HUES64 (cell line): ENCODE data around the gene SYTL2.
A peak's percentile ranks its signal among the peaks of the same experiment; 100 is the strongest.

Experiments used
- H3K27ac ChIP-seq: 2 replicates; pipeline ENCODE4 v1.7.0; 2013; ENCODE audit warnings: low read depth, low read length, inconsistent platforms
- H3K27me3 ChIP-seq: 2 replicates; pipeline ENCODE4 v1.6.1; 2013; ENCODE audit warnings: mild to moderate bottlenecking, low read length; ENCODE audit not compliant: insufficient read depth
- H3K36me3 ChIP-seq: 2 replicates; pipeline ENCODE4 v1.6.1; 2013; ENCODE audit warnings: mild to moderate bottlenecking, low read length; ENCODE audit not compliant: insufficient read depth
- H3K4me1 ChIP-seq: 2 replicates; pipeline ENCODE4 v1.6.1; 2013; ENCODE audit warnings: mild to moderate bottlenecking, low read length, moderate library complexity; ENCODE audit not compliant: insufficient read depth
- H3K4me3 ChIP-seq: 2 replicates; pipeline ENCODE4 v1.5.1; 2013; ENCODE audit warnings: mild to moderate bottlenecking, low read length, moderate library complexity
- H3K9ac ChIP-seq: 2 replicates; pipeline ENCODE4 v1.6.1; 2013; ENCODE audit warnings: mild to moderate bottlenecking, low read depth, low read length
- H3K9me3 ChIP-seq: 2 replicates; pipeline ENCODE4 v1.6.1; 2013; ENCODE audit warnings: low read depth, low read length; ENCODE audit not compliant: insufficient read depth
- WGBS: fragments of 150-250, 120-280 bp; methylation state at CpG from one replicate; pipeline ENCODE4 v1.1.7; 2013; ENCODE audit warnings: missing lambda C conversion rate; 5-methylcytosine and 5-hydroxymethylcytosine counted together

SYTL2 gene

DNA sequence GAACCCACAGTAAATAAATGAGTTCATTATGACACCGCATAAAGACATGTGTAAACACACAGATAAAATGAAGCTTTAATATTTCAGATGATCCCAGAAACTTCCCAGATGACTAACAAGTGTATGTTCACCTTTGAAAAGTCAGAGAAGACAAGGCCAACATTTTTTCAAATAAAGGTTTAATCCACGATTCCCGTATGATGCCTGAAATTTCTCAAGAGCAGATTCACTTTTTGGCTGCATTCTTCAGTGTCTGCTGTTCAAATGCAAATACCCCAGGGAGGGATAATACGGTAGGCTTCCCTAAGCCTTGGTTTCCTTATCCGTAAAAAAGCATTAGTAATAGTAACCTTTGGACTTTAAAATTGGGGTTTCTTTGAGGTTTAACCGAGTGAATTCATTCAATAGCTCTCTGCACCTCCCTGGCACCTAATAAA is 62.5 kb downstream of the SYTL2 start:
- no peaks in the 10 kb centered on the region for H3K36me3 ChIP-seq
- no peak overlapping the region for H3K4me3 ChIP-seq
- 46% methylated on average over 6 of the region's 6 CpGs for WGBS
- H3K9ac ChIP-seq: no peak overlapping the region
- peaks cover 20% of the 10 kb centered on the region for H3K4me1 ChIP-seq
- no peaks in the 10 kb centered on the region for H3K27me3 ChIP-seq
- H3K27ac ChIP-seq: peak overlapping the region; percentile 46
- H3K9me3 ChIP-seq: no peaks in the 10 kb centered on the region

DNA sequence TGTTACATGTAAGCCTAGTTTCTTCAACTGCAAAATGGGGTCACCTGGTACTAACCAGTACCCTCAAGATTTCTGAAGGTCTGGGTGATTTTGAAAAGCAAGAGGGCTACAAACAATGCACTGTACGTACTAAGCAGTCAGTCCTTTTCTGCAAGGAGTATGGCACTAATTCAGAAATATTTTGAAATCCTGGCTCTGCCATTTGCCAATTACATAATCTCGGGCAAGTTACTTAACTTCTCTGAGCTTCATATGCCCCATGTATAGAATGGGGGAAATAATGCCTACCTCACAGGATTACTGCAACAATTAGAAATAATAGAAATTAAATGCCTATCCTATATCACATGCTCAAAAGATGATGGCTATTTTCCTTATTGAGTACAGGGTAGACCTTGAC is 64.3 kb downstream of the SYTL2 start:
- H3K27me3 ChIP-seq: no peaks in the 10 kb centered on the region
- no peaks in the 10 kb centered on the region for H3K9me3 ChIP-seq
- 89% methylated on average over 2 of the region's 2 CpGs for WGBS
- H3K27ac ChIP-seq: no peak overlapping the region
- no peaks in the 10 kb centered on the region for H3K36me3 ChIP-seq
- no peak overlapping the region for H3K4me3 ChIP-seq
- H3K4me1 ChIP-seq: peaks cover 20% of the 10 kb centered on the region
- H3K9ac ChIP-seq: no peak overlapping the region

- Histone ChIP-seq H3K4me1 (peaks cover 28% of the 10 kb centered on the region), H3K27me3 (no peaks in the 10 kb centered on the region), H3K9me3 (no peaks in the 10 kb centered on the region), H3K36me3 (no peaks in the 10 kb centered on the region), H3K27ac (no peak overlapping the region), H3K9ac (no peak overlapping the region), H3K4me3 (no peak overlapping the region)
- WGBS: 82% methylated on average over 3 of the region's 3 CpGs
Observed at GRCh38 chr11:85745626-85746025, 65.3 kb downstream of the SYTL2 start.

DNA sequence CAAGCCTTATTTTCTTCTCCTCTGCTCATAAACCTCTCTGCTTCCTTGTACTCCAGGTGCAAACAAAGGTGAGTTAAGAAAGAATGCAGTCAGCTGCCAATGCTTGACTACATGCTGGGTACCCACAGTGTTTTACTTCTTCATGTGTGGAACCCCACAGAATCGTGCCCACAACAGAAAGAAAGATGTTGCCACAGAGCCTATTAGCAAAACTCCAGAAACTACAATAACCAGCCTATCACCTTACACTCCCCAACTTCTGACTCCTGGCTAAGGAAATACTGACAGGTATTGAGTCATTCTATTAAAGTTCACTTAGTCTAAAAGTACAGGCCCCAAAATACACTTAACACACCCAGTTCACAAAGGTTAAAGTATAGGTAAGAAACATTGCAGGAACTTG is 68.1 kb downstream of the SYTL2 start:
- H3K4me3 ChIP-seq: no peak overlapping the region
- no peaks in the 10 kb centered on the region for H3K27me3 ChIP-seq
- no peak overlapping the region for H3K9ac ChIP-seq
- H3K9me3 ChIP-seq: no peaks in the 10 kb centered on the region
- H3K4me1 ChIP-seq: peaks cover 10% of the 10 kb centered on the region; the same call in 1 of the 2 replicates
- 90% methylated on average over 1 of the region's 1 CpG for WGBS
- H3K27ac ChIP-seq: no peak overlapping the region
- H3K36me3 ChIP-seq: no peaks in the 10 kb centered on the region

GRCh38 chr11:85742348-85742747 is 68.6 kb downstream of the SYTL2 start:
- Histone ChIP-seq H3K4me3 (no peak overlapping the region), H3K9ac (no peak overlapping the region), H3K9me3 (no peaks in the 10 kb centered on the region), H3K27me3 (no peaks in the 10 kb centered on the region), H3K27ac (no peak overlapping the region), H3K36me3 (no peaks in the 10 kb centered on the region), H3K4me1 (peaks cover 10% of the 10 kb centered on the region; the same call in 1 of the 2 replicates)
- 95% methylated on average over 3 of the region's 4 CpGs for WGBS

DNA sequence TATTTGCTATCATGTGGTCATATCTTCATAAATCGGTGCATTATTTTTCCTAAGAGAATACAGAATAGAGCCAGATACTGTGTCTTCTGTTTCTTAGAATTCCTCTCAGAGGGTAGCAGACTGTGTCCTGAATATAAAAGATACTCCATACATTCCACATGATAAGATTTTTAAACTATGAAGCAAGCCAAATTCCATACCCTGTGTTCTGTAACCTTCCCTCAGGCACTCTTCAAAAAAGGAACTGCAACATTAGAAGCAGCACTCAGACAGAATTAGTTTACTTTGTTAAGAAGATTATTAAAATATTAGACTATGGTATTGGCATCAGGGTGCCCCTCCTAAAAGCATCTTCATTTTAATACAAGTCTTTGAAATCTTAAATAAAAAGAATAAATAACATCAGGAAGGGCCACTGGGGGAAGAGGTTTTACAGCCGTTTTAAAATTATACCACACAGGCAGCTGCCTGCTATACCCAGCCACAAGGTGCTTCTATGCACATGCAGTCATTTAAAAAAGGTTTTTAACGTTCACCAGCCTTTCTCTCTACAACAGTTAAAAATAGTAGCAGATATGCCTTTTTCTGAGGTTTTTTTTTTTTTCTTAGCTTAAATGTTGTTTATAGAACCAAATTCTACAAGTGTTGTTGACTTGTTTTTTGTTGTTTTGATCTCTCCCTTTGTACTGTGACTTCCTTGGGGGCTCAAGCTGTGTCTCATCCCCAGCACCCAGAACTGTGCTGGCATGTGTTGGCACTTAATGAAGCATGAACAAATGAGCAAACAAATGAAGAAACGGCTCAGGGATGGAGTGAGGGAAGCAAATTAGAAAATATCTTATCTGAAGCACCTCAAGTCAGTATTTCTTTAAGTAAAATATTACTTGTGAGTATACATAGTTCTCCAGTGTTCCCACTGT is 70.2 kb downstream of the SYTL2 start:
- Histone ChIP-seq H3K4me1 (peaks cover 13% of the 10 kb centered on the region; the same call in 1 of the 2 replicates), H3K36me3 (no peaks in the 10 kb centered on the region), H3K9me3 (no peaks in the 10 kb centered on the region), H3K4me3 (no peak overlapping the region), H3K27ac (no peak overlapping the region), H3K9ac (no peak overlapping the region), H3K27me3 (no peaks in the 10 kb centered on the region)
- WGBS: 86% methylated on average over 2 of the region's 4 CpGs

DNA sequence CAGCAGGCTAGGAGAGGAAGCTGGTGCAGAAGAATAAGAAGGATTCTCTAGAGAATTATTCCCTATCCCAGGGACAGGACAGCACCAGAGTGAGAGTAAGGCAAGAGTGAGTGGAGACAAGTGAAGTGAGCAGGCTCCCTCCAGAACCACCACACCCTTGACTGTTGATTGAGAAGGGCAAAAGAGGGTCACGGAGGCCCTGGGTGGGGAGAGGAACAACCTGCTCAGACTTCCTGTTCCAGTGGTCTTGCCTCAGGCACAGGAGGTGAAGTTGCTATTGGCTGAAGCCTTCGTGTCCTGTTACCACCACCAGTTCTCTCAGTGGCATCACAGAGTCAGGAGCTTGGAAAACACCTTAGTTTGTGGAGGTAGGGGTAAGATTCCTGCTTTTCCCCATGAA is 73.2 kb downstream of the SYTL2 start:
- Histone ChIP-seq H3K27me3 (no peaks in the 10 kb centered on the region), H3K9me3 (no peaks in the 10 kb centered on the region), H3K4me3 (no peak overlapping the region), H3K4me1 (peaks cover 15% of the 10 kb centered on the region; the same call in 1 of the 2 replicates), H3K27ac (no peak overlapping the region), H3K9ac (no peak overlapping the region), H3K36me3 (no peaks in the 10 kb centered on the region)
- WGBS: 100% methylated on average over 2 of the region's 2 CpGs

DNA sequence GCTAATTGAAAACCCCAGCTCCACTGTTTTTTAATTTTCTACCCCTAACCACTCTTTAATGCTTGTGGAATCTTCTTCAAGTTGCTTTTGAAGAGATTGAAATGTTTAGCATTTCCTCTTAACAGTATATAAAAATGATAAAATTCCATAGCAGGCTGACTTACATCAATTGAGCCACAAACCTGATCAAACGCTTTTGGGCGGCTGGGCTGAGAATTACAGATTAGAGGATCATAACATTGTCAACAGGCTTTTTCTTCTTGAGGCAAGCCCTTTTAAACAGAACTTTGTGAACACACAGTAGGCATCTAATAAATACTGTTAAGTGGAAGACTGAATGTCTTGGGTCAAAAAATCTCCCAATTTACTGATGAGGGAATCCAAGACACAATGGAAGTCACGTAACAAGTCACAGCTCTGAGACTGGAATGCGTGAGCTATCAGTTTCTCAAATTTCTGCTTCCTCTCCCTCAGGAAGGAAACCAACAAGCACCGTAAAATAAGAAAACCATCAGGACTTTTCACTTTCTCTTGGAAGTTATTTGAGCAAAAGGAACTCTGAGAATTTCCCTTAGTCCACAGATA is 75.0 kb downstream of the SYTL2 start:
- no peaks in the 10 kb centered on the region for H3K36me3 ChIP-seq
- no peaks in the 10 kb centered on the region for H3K9me3 ChIP-seq
- peak overlapping the region; percentile 12; the same call in 1 of the 2 replicates for H3K9ac ChIP-seq
- peaks cover 10% of the 10 kb centered on the region; the same call in 1 of the 2 replicates for H3K4me1 ChIP-seq
- H3K27me3 ChIP-seq: no peaks in the 10 kb centered on the region
- 82% methylated on average over 5 of the region's 5 CpGs for WGBS
- H3K27ac ChIP-seq: no peak overlapping the region
- H3K4me3 ChIP-seq: no peak overlapping the region

DNA sequence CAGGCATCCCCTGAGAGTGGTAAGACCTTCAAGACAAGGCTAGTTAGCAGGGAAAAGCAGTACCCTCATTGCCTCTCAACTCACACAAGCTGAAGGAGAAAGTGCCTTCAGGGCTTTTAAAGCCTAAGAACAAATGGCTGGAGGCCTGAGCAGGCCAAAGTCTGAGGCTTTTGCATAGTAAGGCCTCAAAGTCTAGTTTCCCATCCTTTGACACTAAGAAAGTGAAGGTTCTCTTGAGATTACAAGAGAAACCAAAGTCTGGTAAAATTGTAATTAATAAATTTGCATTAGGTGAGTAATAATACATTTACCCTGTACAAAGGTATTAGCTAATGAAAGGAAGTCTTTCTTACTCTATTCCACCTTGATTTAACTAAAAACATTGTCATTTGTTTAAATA is 78.0 kb downstream of the SYTL2 start:
- H3K36me3 ChIP-seq: no peaks in the 10 kb centered on the region
- H3K27ac ChIP-seq: no peak overlapping the region
- no peaks in the 10 kb centered on the region for H3K27me3 ChIP-seq
- no peak overlapping the region for H3K9ac ChIP-seq
- peaks cover 4% of the 10 kb centered on the region; the same call in 1 of the 2 replicates for H3K4me1 ChIP-seq
- H3K9me3 ChIP-seq: no peaks in the 10 kb centered on the region
- H3K4me3 ChIP-seq: no peak overlapping the region

- no peak overlapping the region for H3K4me3 ChIP-seq
- no peaks in the 10 kb centered on the region for H3K27me3 ChIP-seq
- H3K27ac ChIP-seq: no peak overlapping the region
- no peak overlapping the region for H3K9ac ChIP-seq
- H3K36me3 ChIP-seq: no peaks in the 10 kb centered on the region
- peaks cover 8% of the 10 kb centered on the region; the same call in 1 of the 2 replicates for H3K4me1 ChIP-seq
- WGBS: 96% methylated on average over 3 of the region's 3 CpGs
- H3K9me3 ChIP-seq: no peaks in the 10 kb centered on the region
Observed at GRCh38 chr11:85726381-85726780, 84.6 kb downstream of the SYTL2 start.

GRCh38 chr11:85725510-85726258 is 85.3 kb downstream of the SYTL2 start:
- H3K27ac ChIP-seq: 0 out of 2 replicates have a peak overlapping the region, but pooled peaks have one; percentile 28
- WGBS: 81% methylated on average over 3 of the region's 3 CpGs

More at GRCh38 chr11:85725510-85726258, 85.3 kb downstream of the SYTL2 start:
- Histone ChIP-seq H3K9me3 (no peaks in the 10 kb centered on the region), H3K36me3 (no peaks in the 10 kb centered on the region), H3K4me3 (no peak overlapping the region), H3K4me1 (peaks cover 10% of the 10 kb centered on the region; the same call in 1 of the 2 replicates), H3K27me3 (no peaks in the 10 kb centered on the region), H3K9ac (no peak overlapping the region)
